Mesothelial cell of epicardium (in vitro differentiated cells): Measurements from ENCODE around the gene GRAMD1B. TPM values are rescaled to one million over a fixed set of nuclear protein-coding genes. Genes with fewer than 3 reads are reported as not detected.
"Not testable (repeated sequence)": the region's sequence is repeated elsewhere in the genome, so short reads cannot be mapped to it uniquely, and the experiment has no call there.

ENCODE experiments used
- DNase-seq, 2 experiments: peaks; one replicate each; pipeline ENCODE4 v3.0.0; 2021; ENCODE audit warnings: low spot score in 2 of 2; ENCODE audit not compliant: unreplicated experiment in 2 of 2
- H3K27ac Mint-ChIP-seq: 2 replicates; pipeline ENCODE4 v1.8.0; 2021; ENCODE audit warnings: mixed read lengths
- H3K27me3 Mint-ChIP-seq: 2 replicates; pipeline ENCODE4 v1.8.0; 2021; ENCODE audit warnings: low read depth, mixed read lengths
- H3K36me3 Mint-ChIP-seq: 2 replicates; pipeline ENCODE4 v1.8.0; 2021; ENCODE audit warnings: mixed read lengths
- H3K4me1 Mint-ChIP-seq: 2 replicates; pipeline ENCODE4 v1.8.0; 2021; ENCODE audit warnings: mixed read lengths
- H3K4me3 Mint-ChIP-seq: 2 replicates; pipeline ENCODE4 v1.8.0; 2021; ENCODE audit warnings: mild to moderate bottlenecking, moderate library complexity, mixed read lengths
- H3K9me3 Mint-ChIP-seq: 2 replicates; pipeline ENCODE4 v1.8.0; 2021; ENCODE audit warnings: mixed read lengths
- CTCF ChIP-seq: fragments of 200-600 bp; sonication (generic); IDR thresholded peaks from one replicate; pipeline ENCODE4 v1.5.0; 2021; ENCODE audit warnings: antibody characterized with exemption; ENCODE audit not compliant: unreplicated experiment
- total RNA-seq: library from RNA; stranded (reverse); gene quantifications from 3 replicates; pipeline ENCODE4 v1.2.1, GENCODE V29; 2021

The GRAMD1B gene
- total RNA-seq, 1 donor from 2014 or later: 8.4 TPM

DNA sequence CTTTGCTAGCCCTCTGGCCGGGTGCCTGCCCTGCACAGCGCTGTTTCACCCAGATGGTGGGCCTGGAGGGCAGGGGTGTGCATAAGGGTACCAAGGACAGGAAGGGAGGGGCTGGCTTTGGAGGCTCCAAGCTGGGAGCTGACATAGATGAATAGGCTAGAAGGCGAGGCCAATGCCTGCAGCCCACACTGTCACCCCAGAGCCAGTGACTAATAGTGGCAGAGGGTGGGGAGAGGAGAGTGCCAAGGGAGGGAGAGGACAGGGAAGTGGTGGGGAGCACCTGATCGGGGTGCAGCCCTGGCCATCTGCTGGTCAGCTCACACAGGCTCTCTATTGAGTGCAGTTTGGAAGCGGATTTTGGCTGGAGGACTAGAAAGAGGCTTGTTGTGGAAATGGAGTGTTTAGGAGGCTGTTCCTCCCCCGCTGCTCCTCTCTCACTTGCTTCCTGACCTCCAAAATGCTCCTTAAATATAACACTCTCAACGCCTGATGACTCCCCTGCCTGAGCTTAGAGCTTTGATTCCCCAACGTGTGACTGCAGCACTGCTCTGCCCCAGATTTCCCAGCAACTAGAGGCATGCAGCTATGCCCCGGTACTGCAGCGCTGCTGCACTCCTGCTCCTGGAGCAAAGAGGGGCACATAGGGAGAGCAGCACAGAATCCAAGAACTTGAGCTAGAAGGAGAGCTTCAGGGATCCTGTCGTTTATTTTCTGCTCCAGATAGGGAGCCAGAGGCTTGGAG is 89.2 kb downstream of the GRAMD1B start:
- no peak for TF ChIP-seq CTCF
- Mint-ChIP-seq H3K4me1 (peaks cover 18% of the 10 kb centered on the region), H3K4me3 (no peak overlapping the region), H3K9me3 (peaks cover 10% of the 10 kb centered on the region), H3K36me3 (peaks cover 5% of the 10 kb centered on the region), H3K27me3 (no peaks in the 10 kb centered on the region), H3K27ac (no peak overlapping the region)
- DNase-seq: no peak

DNA sequence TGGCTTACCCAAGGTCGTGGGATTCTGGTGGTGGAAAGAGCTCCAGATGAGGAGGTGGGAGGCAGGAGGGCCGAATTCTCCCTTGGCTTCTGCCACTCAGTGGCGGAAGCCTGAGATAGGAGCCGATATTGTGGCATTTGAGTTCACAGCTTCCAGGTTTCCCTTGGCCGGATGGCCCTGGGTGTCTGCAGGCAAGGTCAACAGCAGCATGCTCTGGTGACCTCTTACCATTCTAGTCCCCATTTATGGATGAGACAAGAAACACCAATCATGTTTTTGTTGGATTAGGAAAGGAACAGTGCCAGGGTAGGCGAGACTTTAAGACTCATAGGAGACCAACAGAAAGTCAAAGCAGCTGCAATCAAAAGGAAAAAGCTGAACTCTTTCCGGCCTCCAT is 89.7 kb downstream of the GRAMD1B start:
- H3K36me3 Mint-ChIP-seq: peaks cover 5% of the 10 kb centered on the region
- H3K9me3 Mint-ChIP-seq: peaks cover 10% of the 10 kb centered on the region
- no peak overlapping the region for H3K27ac Mint-ChIP-seq
- DNase-seq: no peak
- no peak for TF ChIP-seq CTCF
- peaks cover 18% of the 10 kb centered on the region for H3K4me1 Mint-ChIP-seq
- no peaks in the 10 kb centered on the region for H3K27me3 Mint-ChIP-seq
- H3K4me3 Mint-ChIP-seq: no peak overlapping the region

GRCh38 chr11:123520476-123520875 is 90.4 kb downstream of the GRAMD1B start:
- not testable (repeated sequence) for H3K27me3 Mint-ChIP-seq, H3K27ac Mint-ChIP-seq, H3K9me3 Mint-ChIP-seq, H3K36me3 Mint-ChIP-seq, DNase-seq, H3K4me3 Mint-ChIP-seq
- peaks cover 20% of the 10 kb centered on the region for H3K4me1 Mint-ChIP-seq

DNA sequence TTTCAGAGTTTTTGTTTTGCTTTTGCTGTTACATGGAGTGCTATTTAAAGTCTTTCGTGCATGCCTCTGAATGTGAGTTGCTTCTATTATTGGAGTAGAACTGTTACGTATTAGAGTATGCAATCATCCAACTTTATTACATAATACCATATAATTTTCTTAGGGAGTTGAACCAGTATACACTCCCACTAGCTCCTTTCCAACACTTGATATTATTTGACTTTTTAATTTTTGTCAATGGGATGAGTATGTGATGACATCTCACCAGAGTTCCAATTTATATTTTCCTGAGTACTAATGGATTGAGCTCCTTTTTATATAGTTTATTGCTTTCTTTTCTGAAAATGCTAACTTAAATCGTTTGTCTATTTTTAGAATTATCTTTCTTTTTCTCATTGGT is 90.9 kb downstream of the GRAMD1B start:
- peaks cover 2% of the 10 kb centered on the region for H3K27me3 Mint-ChIP-seq
- no peak overlapping the region for H3K4me3 Mint-ChIP-seq
- peaks cover 5% of the 10 kb centered on the region for H3K36me3 Mint-ChIP-seq
- H3K27ac Mint-ChIP-seq: no peak overlapping the region
- DNase-seq: no peak
- TF ChIP-seq CTCF: no peak
- peaks cover 20% of the 10 kb centered on the region for H3K4me1 Mint-ChIP-seq
- peaks cover 10% of the 10 kb centered on the region for H3K9me3 Mint-ChIP-seq

- Mint-ChIP-seq H3K27me3 (peaks cover 4% of the 10 kb centered on the region), H3K36me3 (peaks cover 5% of the 10 kb centered on the region), H3K4me3 (no peak overlapping the region), H3K4me1 (peaks cover 20% of the 10 kb centered on the region), H3K27ac (no peak overlapping the region), H3K9me3 (peaks cover 10% of the 10 kb centered on the region)
- TF ChIP-seq CTCF: no peak
- no peak for DNase-seq
Measured at GRCh38 chr11:123521930-123522329, 91.9 kb downstream of the GRAMD1B start.

- H3K4me1 Mint-ChIP-seq: peaks cover 13% of the 10 kb centered on the region
- peaks cover 4% of the 10 kb centered on the region for H3K27me3 Mint-ChIP-seq
- no peak overlapping the region for H3K4me3 Mint-ChIP-seq
- TF ChIP-seq CTCF: no peak
- peaks cover 5% of the 10 kb centered on the region for H3K36me3 Mint-ChIP-seq
- H3K9me3 Mint-ChIP-seq: peaks cover 10% of the 10 kb centered on the region
- H3K27ac Mint-ChIP-seq: no peak overlapping the region
- DNase-seq: no peak
Measured at GRCh38 chr11:123523539-123523938, 93.5 kb downstream of the GRAMD1B start.
